Suprapubic skin (tissue), 4 donors: Measurements from ENCODE around the gene GALNT13. TPM values are rescaled to one million over a fixed set of nuclear protein-coding genes. Genes with fewer than 3 reads are reported as not detected.

Experiments used
- DNase-seq, 2 donors: peaks; one replicate each; pipeline ENCODE4 v3.0.0-alpha.2; 2019; ENCODE audit warnings: low spot score in 2 of 2
- H3K27ac ChIP-seq: fragments of 200-600 bp; sonication (generic); one replicate; pipeline ENCODE4 v1.5.1; 2019
- H3K27me3 ChIP-seq: fragments of 200-600 bp; sonication (generic); one replicate; pipeline ENCODE4 v1.5.1; 2019
- H3K36me3 ChIP-seq: fragments of 200-600 bp; sonication (generic); one replicate; pipeline ENCODE4 v1.5.1; 2019
- H3K4me1 ChIP-seq: fragments of 200-600 bp; sonication (generic); one replicate; pipeline ENCODE4 v1.5.1; 2019
- H3K4me3 ChIP-seq: fragments of 200-600 bp; sonication (generic); one replicate; pipeline ENCODE4 v1.5.1; 2019; ENCODE audit warnings: mild to moderate bottlenecking
- H3K9me3 ChIP-seq: fragments of 200-600 bp; sonication (generic); one replicate; pipeline ENCODE4 v1.5.1; 2019
- EP300 ChIP-seq: sonication (generic); formaldehyde crosslinking; IDR thresholded peaks from one replicate; pipeline ENCODE4 v1.6.1; 2017; ENCODE audit warnings: antibody characterized with exemption
- POLR2A ChIP-seq, 2 donors: fragments of 450-650 bp; IDR thresholded peaks; one replicate each; pipeline ENCODE4 v1.6.1; 2017; ENCODE audit warnings: antibody characterized with exemption in 2 of 2, mild to moderate bottlenecking in 2 of 2, moderate library complexity in 2 of 2
- POLR2AphosphoS5 ChIP-seq, 3 donors: sonication (generic); formaldehyde crosslinking; IDR thresholded peaks; one replicate each; pipeline ENCODE4 v1.6.1; 2017; ENCODE audit warnings: antibody characterized with exemption in 3 of 3
- WGBS: methylation state at CpG from one replicate; pipeline ENCODE4 v1.1.5; 2018; 5-methylcytosine and 5-hydroxymethylcytosine counted together
- total RNA-seq, 4 donors: library from RNA; depleted of rRNA; stranded (reverse); fragments of >200 nt; gene quantifications; one replicate each; pipeline ENCODE4 v1.1.0, GENCODE V29; 2016
- TF ChIP-seq, protein P1 (sequence below), 2 donors: fragments of 200-600 bp in 1 of 2; fragments of 450-650 bp in 1 of 2; sonication (generic) in 1 of 2; IDR thresholded peaks; one replicate each; pipeline ENCODE4 v1.5.1; 2016 to 2019; ENCODE audit warnings: antibody characterized with exemption in 2 of 2, mild to moderate bottlenecking in 1 of 2, moderate library complexity in 1 of 2

Gene GALNT13
- total RNA-seq, 4 donors from 2014 or later: 0.19 to 0.97 (median 0.54) TPM

DNA sequence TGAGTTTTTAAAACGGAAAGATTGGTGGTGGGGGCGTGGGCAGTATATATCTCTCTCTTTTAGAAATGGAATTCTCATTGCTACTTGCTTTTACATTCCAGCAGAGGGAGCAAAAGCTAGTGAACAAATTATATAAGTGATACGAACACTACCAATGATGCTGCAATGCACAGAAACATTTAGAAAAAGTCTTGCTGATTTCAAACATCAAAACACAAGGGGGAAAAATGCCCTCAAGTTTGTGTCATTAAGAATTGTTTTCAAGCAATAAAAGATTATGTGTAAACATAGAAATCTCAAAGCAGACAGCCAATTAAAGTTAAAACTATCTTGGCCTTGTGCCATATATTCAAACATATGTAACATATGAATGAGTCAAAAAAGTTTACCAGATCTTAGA, 530.5 kb downstream of the GALNT13 start:
- DNase-seq: no peak
- no peaks in the 10 kb centered on the region for H3K36me3 ChIP-seq
- no peak overlapping the region for H3K27ac ChIP-seq
- H3K4me3 ChIP-seq: no peak overlapping the region
- no peak for TF ChIP-seq EP300
- TF ChIP-seq, protein P1, sequence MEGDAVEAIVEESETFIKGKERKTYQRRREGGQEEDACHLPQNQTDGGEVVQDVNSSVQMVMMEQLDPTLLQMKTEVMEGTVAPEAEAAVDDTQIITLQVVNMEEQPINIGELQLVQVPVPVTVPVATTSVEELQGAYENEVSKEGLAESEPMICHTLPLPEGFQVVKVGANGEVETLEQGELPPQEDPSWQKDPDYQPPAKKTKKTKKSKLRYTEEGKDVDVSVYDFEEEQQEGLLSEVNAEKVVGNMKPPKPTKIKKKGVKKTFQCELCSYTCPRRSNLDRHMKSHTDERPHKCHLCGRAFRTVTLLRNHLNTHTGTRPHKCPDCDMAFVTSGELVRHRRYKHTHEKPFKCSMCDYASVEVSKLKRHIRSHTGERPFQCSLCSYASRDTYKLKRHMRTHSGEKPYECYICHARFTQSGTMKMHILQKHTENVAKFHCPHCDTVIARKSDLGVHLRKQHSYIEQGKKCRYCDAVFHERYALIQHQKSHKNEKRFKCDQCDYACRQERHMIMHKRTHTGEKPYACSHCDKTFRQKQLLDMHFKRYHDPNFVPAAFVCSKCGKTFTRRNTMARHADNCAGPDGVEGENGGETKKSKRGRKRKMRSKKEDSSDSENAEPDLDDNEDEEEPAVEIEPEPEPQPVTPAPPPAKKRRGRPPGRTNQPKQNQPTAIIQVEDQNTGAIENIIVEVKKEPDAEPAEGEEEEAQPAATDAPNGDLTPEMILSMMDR (IDR thresholded peaks at IDR 0.05): peak in 1 of 2 donors; percentile 13
- H3K9me3 ChIP-seq: no peaks in the 10 kb centered on the region
- H3K27me3 ChIP-seq: no peaks in the 10 kb centered on the region
- WGBS: 12% methylated on average over 3 of the region's 3 CpGs
- H3K4me1 ChIP-seq: no peaks in the 10 kb centered on the region

DNA sequence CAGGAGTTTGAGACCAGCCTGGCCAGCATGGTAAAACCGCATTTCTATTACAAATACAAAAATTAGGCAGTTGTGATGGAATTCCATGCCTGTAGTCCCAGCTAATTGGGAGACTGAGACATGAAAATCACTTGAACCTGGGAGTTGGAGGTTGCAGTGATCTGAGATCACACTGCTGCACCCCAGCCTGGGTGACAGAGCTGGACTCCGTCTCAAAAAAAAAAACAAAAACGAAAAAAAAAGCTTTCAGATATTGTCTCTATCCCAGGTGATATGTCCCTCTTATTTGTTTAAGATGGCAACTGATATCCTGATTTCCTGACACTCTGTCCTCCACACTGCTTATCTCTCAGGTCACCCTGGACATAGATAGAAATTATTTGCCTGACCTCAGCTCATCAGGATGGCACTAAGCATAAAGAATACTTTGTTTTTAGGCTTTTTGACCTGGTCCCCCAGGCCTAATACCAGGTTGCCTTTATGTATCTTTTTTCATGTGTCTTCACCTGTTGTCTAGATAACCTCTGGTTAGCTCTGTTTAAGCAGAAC, 531.6 kb downstream of the GALNT13 start:
- TF ChIP-seq POLR2A (IDR thresholded peaks at IDR 0.05): no peak
- TF ChIP-seq POLR2AphosphoS5 (IDR thresholded peaks at IDR 0.05): no peak
- TF ChIP-seq, protein P1 (IDR thresholded peaks at IDR 0.05): no peak
- no peak for TF ChIP-seq EP300
- Histone ChIP-seq H3K27me3 (no peaks in the 10 kb centered on the region), H3K9me3 (no peaks in the 10 kb centered on the region), H3K4me3 (no peak overlapping the region), H3K27ac (no peak overlapping the region), H3K4me1 (no peaks in the 10 kb centered on the region), H3K36me3 (no peaks in the 10 kb centered on the region)
- no peak for DNase-seq
- 98% methylated on average over 3 of the region's 3 CpGs for WGBS

DNA sequence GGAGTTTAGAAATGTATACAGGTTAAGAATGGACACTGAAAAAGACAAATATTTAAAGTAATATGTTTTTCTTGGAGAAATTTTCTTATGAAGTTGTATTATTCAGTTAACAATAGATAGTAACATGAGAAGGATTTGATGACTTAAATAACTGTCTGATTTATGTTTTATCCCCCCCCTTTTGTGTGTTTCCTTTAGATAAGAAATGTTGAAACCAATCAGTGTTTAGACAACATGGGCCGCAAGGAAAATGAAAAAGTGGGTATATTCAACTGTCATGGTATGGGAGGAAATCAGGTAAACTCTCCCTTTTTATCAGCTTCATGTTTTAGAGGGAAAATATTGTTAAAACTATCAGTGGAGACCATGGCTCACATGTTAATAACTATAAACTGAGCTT, 537.1 kb downstream of the GALNT13 start:
- Histone ChIP-seq H3K27ac (no peak overlapping the region), H3K36me3 (no peaks in the 10 kb centered on the region), H3K27me3 (no peaks in the 10 kb centered on the region), H3K4me1 (no peaks in the 10 kb centered on the region), H3K4me3 (no peak overlapping the region), H3K9me3 (no peaks in the 10 kb centered on the region)
- 80% methylated on average over 1 of the region's 1 CpG for WGBS
- TF ChIP-seq, protein P1 (IDR thresholded peaks at IDR 0.05): no peak
- TF ChIP-seq POLR2AphosphoS5 (IDR thresholded peaks at IDR 0.05) (no peak), EP300 (no peak), POLR2A (IDR thresholded peaks at IDR 0.05) (no peak)
- DNase-seq: no peak

DNA sequence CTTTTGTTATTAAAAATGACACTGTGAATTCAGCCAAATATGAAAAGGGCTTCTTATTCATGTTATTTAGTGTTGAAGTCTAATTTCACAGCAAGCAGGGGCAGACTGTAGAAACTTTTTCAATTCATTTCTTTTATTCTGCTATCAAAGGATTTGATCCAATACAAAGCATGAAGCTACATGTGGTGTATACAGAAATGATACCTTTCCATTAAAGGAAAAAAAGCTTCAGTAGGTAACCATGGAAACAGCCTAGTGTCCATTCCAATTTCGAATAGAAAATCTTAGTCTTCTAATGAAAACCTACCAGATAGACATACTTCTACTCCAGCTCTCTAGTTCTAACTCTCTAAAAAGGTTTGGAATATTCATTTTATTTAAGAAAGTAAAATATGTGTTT, 550.5 kb downstream of the GALNT13 start:
- Histone ChIP-seq H3K4me1 (no peaks in the 10 kb centered on the region), H3K4me3 (no peak overlapping the region), H3K27me3 (no peaks in the 10 kb centered on the region), H3K9me3 (no peaks in the 10 kb centered on the region), H3K36me3 (no peaks in the 10 kb centered on the region), H3K27ac (no peak overlapping the region)
- 59% methylated on average over 1 of the region's 1 CpG for WGBS
- TF ChIP-seq EP300: no peak
- TF ChIP-seq POLR2A (IDR thresholded peaks at IDR 0.05): no peak
- TF ChIP-seq, protein P1 (IDR thresholded peaks at IDR 0.05): no peak
- no peak for TF ChIP-seq POLR2AphosphoS5 (IDR thresholded peaks at IDR 0.05)
- DNase-seq: no peak

DNA sequence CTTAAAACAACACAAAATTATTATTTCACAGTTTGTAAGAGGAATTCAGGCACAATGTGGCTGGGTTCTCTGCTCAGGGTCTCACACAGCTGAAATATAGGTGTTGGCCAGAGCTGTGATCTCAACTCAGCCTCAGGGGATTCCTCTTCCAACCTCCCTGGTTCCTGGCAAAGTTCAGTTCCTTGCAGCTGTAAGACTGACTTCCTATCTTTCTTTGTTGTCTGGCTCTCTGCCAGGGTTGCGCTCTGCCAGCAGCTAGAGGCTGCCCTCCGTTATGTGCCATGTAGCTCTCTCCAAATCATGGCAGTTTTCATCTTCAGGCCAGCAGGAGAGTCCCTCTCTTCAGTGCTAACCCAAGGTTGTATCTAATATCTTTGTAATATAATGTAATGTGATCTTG, 554.3 kb downstream of the GALNT13 start:
- Histone ChIP-seq H3K4me1 (no peaks in the 10 kb centered on the region), H3K4me3 (no peak overlapping the region), H3K36me3 (no peaks in the 10 kb centered on the region), H3K9me3 (no peaks in the 10 kb centered on the region), H3K27me3 (no peaks in the 10 kb centered on the region), H3K27ac (no peak overlapping the region)
- TF ChIP-seq POLR2AphosphoS5 (IDR thresholded peaks at IDR 0.05): no peak
- TF ChIP-seq, protein P1 (IDR thresholded peaks at IDR 0.05): no peak
- TF ChIP-seq POLR2A (IDR thresholded peaks at IDR 0.05): no peak
- TF ChIP-seq EP300: no peak
- WGBS: 31% methylated on average over 2 of the region's 2 CpGs
- DNase-seq: no peak
